Prostate gland (tissue), 2 donors: Measurements from ENCODE around the gene COG5. TPM values are rescaled to one million over a fixed set of nuclear protein-coding genes. Genes with fewer than 3 reads are reported as not detected.

ENCODE experiments used
- DNase-seq: peaks from one replicate; pipeline ENCODE4 v3.0.0-alpha.2; 2019; ENCODE audit warnings: low spot score
- H3K27ac ChIP-seq, 2 donors: fragments of 200-600 bp; sonication (generic); 2 replicates each; pipeline ENCODE4 v1.5.1; 2017 to 2019
- H3K27me3 ChIP-seq: fragments of 200-600 bp; sonication (generic); replicated peaks from 2 replicates; pipeline ENCODE4 v1.5.1; 2019; ENCODE audit not compliant: insufficient read depth
- H3K36me3 ChIP-seq, 2 donors: fragments of 200-600 bp; sonication (generic); 1 replicate in 1 of 2; 2 replicates in 1 of 2; pipeline versions ENCODE4 v1.5.1 to v1.8.1; 2017 to 2019
- H3K4me1 ChIP-seq: fragments of 200-600 bp; sonication (generic); replicated peaks from 2 replicates; pipeline ENCODE4 v1.5.1; 2019
- H3K4me3 ChIP-seq, 2 donors: fragments of 200-600 bp; sonication (generic); 2 replicates each; pipeline ENCODE4 v1.5.1; 2017 to 2019
- H3K9me3 ChIP-seq: fragments of 200-600 bp; sonication (generic); 2 replicates; pipeline ENCODE4 v1.5.1; 2017
- POLR2A ChIP-seq: fragments of 450-650 bp; IDR thresholded peaks from one replicate; pipeline ENCODE4 v1.6.1; 2016; ENCODE audit warnings: antibody characterized with exemption, mild to moderate bottlenecking
- POLR2AphosphoS5 ChIP-seq: sonication (generic); formaldehyde crosslinking; IDR thresholded peaks from one replicate; pipeline ENCODE4 v1.6.1; 2017; ENCODE audit warnings: antibody characterized with exemption
- WGBS: methylation state at CpG from one replicate; pipeline ENCODE4 v1.1.5; 2018; 5-methylcytosine and 5-hydroxymethylcytosine counted together
- intact Hi-C: fragments of 100-400 bp; cut with DNase I; formaldehyde crosslinking; loops from one replicate; pipeline ENCODE4 v1.14.2; 2022
- total RNA-seq, 2 donors: library from RNA; depleted of rRNA; stranded (reverse); fragments of >200 nt; gene quantifications; one replicate each; pipeline ENCODE4 v1.1.0, GENCODE V29; 2016
- TF ChIP-seq, protein P1 (sequence below), 4 experiments: fragments of 200-600 bp in 2 of 4; fragments of 450-650 bp in 2 of 4; sonication (generic) in 2 of 4; IDR thresholded peaks; 1 replicate in 3 of 4; 2 replicates in 1 of 4; pipeline ENCODE4 v1.5.1; 2016 to 2019; ENCODE audit warnings: antibody characterized with exemption in 4 of 4, mild to moderate bottlenecking in 2 of 4, moderate library complexity in 2 of 4

Gene COG5
- 10 to 100 TPM; 35.1 to 86.4 TPM for total RNA-seq

DNA sequence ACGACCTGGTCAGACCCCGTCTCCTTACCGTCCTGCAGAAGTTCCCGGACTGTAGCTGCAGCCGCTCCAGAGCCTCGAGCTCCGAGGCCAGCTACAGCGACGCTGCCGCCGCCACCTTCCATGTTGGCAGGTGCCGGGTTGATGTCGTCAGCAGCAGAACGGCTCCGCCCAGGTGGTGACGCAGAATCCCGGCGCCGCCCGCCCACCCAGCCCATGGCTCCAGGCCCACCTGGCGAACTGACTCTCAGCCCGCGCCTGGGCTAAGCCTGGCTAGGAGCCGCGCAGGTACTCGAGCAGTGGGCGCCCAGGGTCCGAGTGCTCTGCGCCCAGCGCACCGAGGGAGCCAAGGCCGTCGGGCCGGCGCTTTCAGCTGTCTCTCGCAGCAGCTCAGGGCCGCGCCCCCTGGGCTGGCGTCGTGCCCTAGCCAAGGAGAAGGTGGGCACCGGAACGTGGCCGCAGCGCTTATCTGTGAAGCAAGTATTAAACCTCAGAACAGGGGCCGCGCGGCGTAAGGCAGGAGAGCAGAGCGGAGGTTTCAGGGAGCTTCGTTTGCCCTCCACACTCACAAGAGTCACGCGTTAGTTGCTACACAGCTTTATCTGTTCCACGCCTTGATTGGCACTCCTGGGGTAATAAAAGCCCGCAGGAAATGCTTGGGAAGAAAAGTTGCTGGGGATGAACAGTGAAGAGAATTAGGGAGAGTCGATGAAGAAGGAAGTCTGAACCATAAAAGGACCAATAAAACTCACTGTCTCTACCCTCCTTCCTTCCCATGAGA lies at the start of gene COG5, which contains the start of gene DUS4L:
TSS of gene COG5 (minus strand) at position 146 of the 778 bp plus-strand sequence. CDS start at position 122, 24 bp downstream.
TSS of gene DUS4L (plus strand) at position 197 of the 778 bp plus-strand sequence. CDS start 3,100 bp downstream, outside the sequence.
- under 1% methylated on average over 26 of the region's 55 CpGs for WGBS
- peak within 1 kb of the TSS; percentile 96 for H3K27ac ChIP-seq
- no peaks in the 10 kb centered on the region for H3K36me3 ChIP-seq
- intact Hi-C loops = loop anchor here (10.0 kb wide), 1 partner anchor 311 kb away; no protein-coding TSS in a partner anchor
- H3K4me3 ChIP-seq = peak within 1 kb of the TSS; percentile 90 to 96
- TF ChIP-seq POLR2A (peak; percentile 72), POLR2AphosphoS5 (peak; percentile 87)
- TF ChIP-seq, protein P1, sequence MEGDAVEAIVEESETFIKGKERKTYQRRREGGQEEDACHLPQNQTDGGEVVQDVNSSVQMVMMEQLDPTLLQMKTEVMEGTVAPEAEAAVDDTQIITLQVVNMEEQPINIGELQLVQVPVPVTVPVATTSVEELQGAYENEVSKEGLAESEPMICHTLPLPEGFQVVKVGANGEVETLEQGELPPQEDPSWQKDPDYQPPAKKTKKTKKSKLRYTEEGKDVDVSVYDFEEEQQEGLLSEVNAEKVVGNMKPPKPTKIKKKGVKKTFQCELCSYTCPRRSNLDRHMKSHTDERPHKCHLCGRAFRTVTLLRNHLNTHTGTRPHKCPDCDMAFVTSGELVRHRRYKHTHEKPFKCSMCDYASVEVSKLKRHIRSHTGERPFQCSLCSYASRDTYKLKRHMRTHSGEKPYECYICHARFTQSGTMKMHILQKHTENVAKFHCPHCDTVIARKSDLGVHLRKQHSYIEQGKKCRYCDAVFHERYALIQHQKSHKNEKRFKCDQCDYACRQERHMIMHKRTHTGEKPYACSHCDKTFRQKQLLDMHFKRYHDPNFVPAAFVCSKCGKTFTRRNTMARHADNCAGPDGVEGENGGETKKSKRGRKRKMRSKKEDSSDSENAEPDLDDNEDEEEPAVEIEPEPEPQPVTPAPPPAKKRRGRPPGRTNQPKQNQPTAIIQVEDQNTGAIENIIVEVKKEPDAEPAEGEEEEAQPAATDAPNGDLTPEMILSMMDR (IDR thresholded peaks at IDR 0.05) = peak in 1 of 4 experiments; percentile 14
- peak; percentile 84 for DNase-seq
- H3K27me3 ChIP-seq = no peaks in the 10 kb centered on the region
- no peaks in the 10 kb centered on the region for H3K9me3 ChIP-seq
- peaks cover 7% of the 10 kb centered on the region for H3K4me1 ChIP-seq

DNA sequence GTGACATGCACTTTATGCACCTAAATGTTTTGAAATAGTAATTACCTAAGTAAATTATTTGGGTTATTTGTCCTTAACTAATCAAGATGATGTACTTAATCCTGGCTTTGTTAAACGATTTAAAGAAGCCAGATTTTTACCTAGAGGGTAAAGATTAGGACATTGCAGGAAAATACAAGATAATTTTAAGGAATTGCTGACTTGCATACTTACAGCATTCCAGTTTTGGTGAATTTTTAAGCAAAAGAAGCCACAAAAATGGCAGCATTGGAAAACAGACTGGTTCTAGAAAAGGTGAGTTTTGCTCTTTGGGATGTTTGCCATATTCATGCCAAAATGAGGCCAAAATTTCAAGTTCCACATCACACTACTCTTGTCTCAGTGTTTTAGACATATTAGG lies 49.7 kb upstream of the COG5 start:
- no peak for DNase-seq
- Histone ChIP-seq H3K27ac (peak overlapping the region; percentile 14 to 54), H3K9me3 (no peaks in the 10 kb centered on the region), H3K4me1 (peaks cover 6% of the 10 kb centered on the region), H3K36me3 (no peaks in the 10 kb centered on the region), H3K27me3 (no peaks in the 10 kb centered on the region), H3K4me3 (no peak overlapping the region)
- TF ChIP-seq, protein P1 (IDR thresholded peaks at IDR 0.05) = no peak
- TF ChIP-seq POLR2AphosphoS5 = no peak
- TF ChIP-seq POLR2A = no peak
- WGBS = 74% methylated on average over 1 of the region's 1 CpG
- intact Hi-C loops = no loop called here

DNA sequence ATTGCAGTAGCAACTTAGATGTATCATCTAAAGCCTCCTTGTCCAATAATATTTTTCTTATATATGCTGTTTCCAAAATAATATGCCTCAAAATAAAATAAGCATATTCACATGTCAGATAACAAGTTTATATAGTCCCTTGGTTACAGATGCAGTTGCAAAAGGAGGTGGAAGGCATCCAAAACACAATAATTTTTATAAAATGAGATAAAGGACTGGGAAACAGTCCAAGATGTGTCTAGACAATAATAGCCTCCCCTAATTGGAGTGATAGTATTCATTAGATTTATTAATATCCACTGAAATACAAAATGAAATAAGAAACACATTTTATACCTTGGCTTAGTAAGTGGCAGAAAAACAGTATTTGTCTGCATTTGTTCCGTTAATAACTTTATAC lies 46.6 kb upstream of the COG5 start:
- TF ChIP-seq POLR2A = no peak
- TF ChIP-seq, protein P1 (IDR thresholded peaks at IDR 0.05) = no peak
- no peak for TF ChIP-seq POLR2AphosphoS5
- Histone ChIP-seq H3K27me3 (no peaks in the 10 kb centered on the region), H3K36me3 (no peaks in the 10 kb centered on the region), H3K4me1 (peaks cover 3% of the 10 kb centered on the region), H3K9me3 (no peaks in the 10 kb centered on the region), H3K27ac (no peak overlapping the region), H3K4me3 (no peak overlapping the region)
- no peak for DNase-seq
- WGBS = 68% methylated on average over 1 of the region's 1 CpG
- intact Hi-C loops = no loop called here

DNA sequence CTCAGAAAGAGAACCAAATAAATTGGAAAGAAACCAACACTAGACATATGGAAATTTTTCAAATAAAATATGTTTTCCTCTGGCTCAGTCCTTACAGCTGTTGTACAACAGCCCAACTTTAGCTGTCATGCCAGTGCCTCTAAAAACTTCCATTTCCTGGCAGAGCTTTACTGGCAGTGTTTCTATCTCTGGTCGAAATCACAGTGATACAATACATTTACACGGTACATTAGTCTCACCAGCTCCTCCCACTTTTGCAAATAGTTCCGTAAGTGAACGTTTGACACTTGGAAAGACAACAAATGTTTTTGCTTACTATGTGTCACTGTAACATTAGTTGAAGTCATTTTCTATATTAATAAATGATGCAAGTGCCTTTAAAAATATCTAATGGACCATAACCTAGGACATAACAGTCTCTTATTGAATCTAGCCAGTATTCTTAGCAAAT lies 46.1 kb upstream of the COG5 start:
- no peak overlapping the region for H3K27ac ChIP-seq

More for the DNA sequence above, 46.1 kb upstream of the COG5 start:
- H3K4me3 ChIP-seq = no peak overlapping the region
- peaks cover 3% of the 10 kb centered on the region for H3K4me1 ChIP-seq
- TF ChIP-seq POLR2AphosphoS5 (no peak), POLR2A (no peak)
- TF ChIP-seq, protein P1 (IDR thresholded peaks at IDR 0.05) = no peak
- H3K36me3 ChIP-seq = no peaks in the 10 kb centered on the region
- intact Hi-C loops = no loop called here
- no peak for DNase-seq
- no peaks in the 10 kb centered on the region for H3K27me3 ChIP-seq
- 26% methylated on average over 4 of the region's 4 CpGs for WGBS
- H3K9me3 ChIP-seq = no peaks in the 10 kb centered on the region
